MM.1S (cell line): Measurements from ENCODE around the gene ANKRD6.

ENCODE experiments used
- DNase-seq: peaks from one replicate; pipeline ENCODE4 v3.0.0-alpha.2; 2015
- H2AFZ ChIP-seq: fragments of 300-600 bp; sonication (generic); 2 replicates; pipeline ENCODE4 v1.6.0; 2016; ENCODE audit warnings: antibody characterized with exemption, low read length
- H3F3A ChIP-seq: fragments of 300-600 bp; sonication (generic); 2 replicates; pipeline ENCODE4 v1.6.1; 2016; ENCODE audit warnings: mild to moderate bottlenecking, antibody characterized with exemption, low read length, moderate library complexity, mixed read lengths; ENCODE audit not compliant: insufficient read depth
- H3K27ac ChIP-seq: fragments of 300-600 bp; sonication (generic); 2 replicates; pipeline ENCODE4 v1.5.1; 2016; ENCODE audit warnings: mild to moderate bottlenecking, low read length
- H3K27me3 ChIP-seq: fragments of 300-600 bp; sonication (generic); replicated peaks from 2 replicates; pipeline ENCODE4 v1.6.0; 2016; ENCODE audit warnings: low read length; ENCODE audit not compliant: insufficient read depth
- H3K36me3 ChIP-seq: fragments of 300-600 bp; sonication (generic); replicated peaks from 2 replicates; pipeline ENCODE4 v1.6.1; 2016; ENCODE audit warnings: mild to moderate bottlenecking, low read length, mixed read lengths; ENCODE audit not compliant: insufficient read depth
- H3K4me1 ChIP-seq: fragments of 300-600 bp; sonication (generic); 2 replicates; pipeline ENCODE4 v1.6.1; 2016; ENCODE audit warnings: low read length, mixed read lengths
- H3K4me2 ChIP-seq: fragments of 300-600 bp; sonication (generic); 2 replicates; pipeline ENCODE4 v1.6.0; 2016; ENCODE audit warnings: low read depth, low read length
- H3K4me3 ChIP-seq: fragments of 300-600 bp; sonication (generic); 2 replicates; pipeline ENCODE4 v1.5.1; 2016; ENCODE audit warnings: low read length, mixed read lengths
- H3K79me2 ChIP-seq: fragments of 300-600 bp; sonication (generic); 2 replicates; pipeline ENCODE4 v1.6.1; 2016; ENCODE audit warnings: mixed run types, low read length, mixed read lengths
- H3K9ac ChIP-seq: fragments of 300-600 bp; sonication (generic); 2 replicates; pipeline ENCODE4 v1.6.1; 2016; ENCODE audit warnings: low read length, mixed read lengths
- H3K9me2 ChIP-seq: fragments of 300-600 bp; sonication (generic); replicated peaks from 2 replicates; pipeline ENCODE4 v1.6.1; 2016; ENCODE audit warnings: mild to moderate bottlenecking, low read length, mixed read lengths; ENCODE audit not compliant: insufficient read depth
- H3K9me3 ChIP-seq: fragments of 300-600 bp; sonication (generic); replicated peaks from 2 replicates; pipeline ENCODE4 v1.6.1; 2016; ENCODE audit warnings: mild to moderate bottlenecking, low read length, mixed read lengths; ENCODE audit not compliant: insufficient read depth
- H4K20me1 ChIP-seq: fragments of 300-600 bp; sonication (generic); 2 replicates; pipeline ENCODE4 v1.6.1; 2016; ENCODE audit warnings: mild to moderate bottlenecking, low read length, moderate library complexity, mixed read lengths; ENCODE audit not compliant: insufficient read depth
- EZH2 ChIP-seq: fragments of 300-600 bp; sonication (generic); optimal IDR thresholded peaks from 2 replicates; pipeline ENCODE3; 2017; ENCODE audit warnings: low read depth, mild to moderate bottlenecking, antibody characterized with exemption, low read length, mixed read lengths
- EZH2phosphoT487 ChIP-seq: fragments of 300-600 bp; sonication (generic); IDR thresholded peaks from 2 replicates; pipeline ENCODE4 v1.6.1; 2018; ENCODE audit warnings: antibody characterized with exemption, low read length
- TF ChIP-seq, protein P1 (sequence below): fragments of 300-600 bp; sonication (generic); IDR thresholded peaks from 2 replicates; pipeline ENCODE4 v1.5.1; 2016; ENCODE audit warnings: antibody characterized with exemption, low read length, mixed read lengths

Gene ANKRD6

DNA sequence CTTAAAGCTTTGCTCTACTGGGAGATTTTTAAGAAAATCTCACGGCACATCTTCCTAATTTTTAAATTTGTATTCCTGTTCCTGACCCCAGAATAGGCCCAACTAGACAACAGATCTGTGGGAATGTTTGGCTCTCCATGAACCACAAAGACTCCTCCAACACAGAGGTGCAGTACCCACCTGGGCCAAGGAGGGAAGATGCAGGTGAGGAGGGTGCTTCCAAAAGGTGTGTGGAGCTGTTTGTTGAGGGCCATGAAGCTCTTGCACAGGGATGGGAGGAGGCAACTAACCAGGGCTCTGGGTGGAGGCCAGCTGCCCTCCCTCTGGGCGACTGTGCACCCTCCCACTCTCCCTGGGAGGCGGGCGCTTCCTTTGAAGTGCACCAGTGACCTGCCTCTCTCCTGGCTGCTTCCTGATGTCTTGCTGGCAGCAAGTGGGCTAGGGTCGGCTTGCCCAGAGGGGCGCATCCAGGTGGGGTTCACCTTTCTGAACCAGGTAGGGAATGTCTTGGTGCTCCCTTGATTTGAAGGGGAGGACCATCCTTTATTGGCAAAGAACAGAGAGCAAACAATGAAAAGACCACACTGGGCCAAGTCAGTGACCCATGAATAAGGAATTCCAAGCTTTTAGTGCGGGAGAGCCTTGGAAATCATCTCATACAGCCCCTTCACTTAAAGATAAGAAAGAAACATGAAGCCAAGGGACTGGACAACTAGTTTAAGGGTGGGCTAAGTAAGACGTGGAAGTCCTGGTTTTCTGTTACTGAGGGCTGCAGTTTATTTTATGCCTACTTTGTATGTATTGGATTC lies 76.0 kb downstream of the ANKRD6 start:
- Histone ChIP-seq H4K20me1 (0 out of 2 replicates have a peak, but pooled peaks cover 3% of the 10 kb centered on the region), H3K36me3 (no peaks in the 10 kb centered on the region), H3K9ac (no peak overlapping the region), H3F3A (no peaks in the 10 kb centered on the region), H2AFZ (no peak overlapping the region), H3K79me2 (no peaks in the 10 kb centered on the region), H3K9me2 (no peaks in the 10 kb centered on the region), H3K4me1 (no peaks in the 10 kb centered on the region), H3K9me3 (no peaks in the 10 kb centered on the region), H3K4me2 (no peak overlapping the region), H3K27ac (no peak overlapping the region), H3K4me3 (no peak overlapping the region), H3K27me3 (no peaks in the 10 kb centered on the region)
- DNase-seq: no peak
- TF ChIP-seq EZH2phosphoT487 (no peak), EZH2 (no peak)
- TF ChIP-seq, protein P1, sequence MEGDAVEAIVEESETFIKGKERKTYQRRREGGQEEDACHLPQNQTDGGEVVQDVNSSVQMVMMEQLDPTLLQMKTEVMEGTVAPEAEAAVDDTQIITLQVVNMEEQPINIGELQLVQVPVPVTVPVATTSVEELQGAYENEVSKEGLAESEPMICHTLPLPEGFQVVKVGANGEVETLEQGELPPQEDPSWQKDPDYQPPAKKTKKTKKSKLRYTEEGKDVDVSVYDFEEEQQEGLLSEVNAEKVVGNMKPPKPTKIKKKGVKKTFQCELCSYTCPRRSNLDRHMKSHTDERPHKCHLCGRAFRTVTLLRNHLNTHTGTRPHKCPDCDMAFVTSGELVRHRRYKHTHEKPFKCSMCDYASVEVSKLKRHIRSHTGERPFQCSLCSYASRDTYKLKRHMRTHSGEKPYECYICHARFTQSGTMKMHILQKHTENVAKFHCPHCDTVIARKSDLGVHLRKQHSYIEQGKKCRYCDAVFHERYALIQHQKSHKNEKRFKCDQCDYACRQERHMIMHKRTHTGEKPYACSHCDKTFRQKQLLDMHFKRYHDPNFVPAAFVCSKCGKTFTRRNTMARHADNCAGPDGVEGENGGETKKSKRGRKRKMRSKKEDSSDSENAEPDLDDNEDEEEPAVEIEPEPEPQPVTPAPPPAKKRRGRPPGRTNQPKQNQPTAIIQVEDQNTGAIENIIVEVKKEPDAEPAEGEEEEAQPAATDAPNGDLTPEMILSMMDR: no peak

DNA sequence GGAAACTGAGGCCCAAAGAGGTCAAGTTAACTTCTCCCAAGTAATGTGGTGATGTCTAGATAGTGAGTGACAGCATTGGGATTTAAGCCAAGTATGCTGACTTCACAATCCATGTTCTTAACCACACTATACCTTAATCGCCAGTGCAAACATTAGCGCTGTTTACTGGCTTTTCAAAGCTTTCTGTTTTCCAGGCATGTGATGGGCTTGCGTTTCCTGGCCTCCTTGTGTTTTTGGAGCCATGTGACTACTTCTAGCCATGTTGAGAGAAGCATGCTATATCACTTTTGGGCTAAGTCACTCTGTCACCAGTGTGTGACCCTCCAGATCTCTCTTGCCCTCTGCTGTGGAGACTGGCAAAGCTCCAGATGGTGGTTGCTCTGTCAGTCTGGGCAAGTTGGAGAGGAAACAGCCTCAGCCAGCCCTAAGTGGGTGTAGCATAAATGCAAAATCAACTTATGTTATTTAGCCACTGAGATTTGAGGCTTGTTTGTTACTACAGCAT lies 76.9 kb downstream of the ANKRD6 start:
- H3K4me2 ChIP-seq: no peak overlapping the region
- no peak overlapping the region for H3K27ac ChIP-seq
- H3K27me3 ChIP-seq: no peaks in the 10 kb centered on the region
- H3K79me2 ChIP-seq: no peaks in the 10 kb centered on the region
- no peaks in the 10 kb centered on the region for H3K4me1 ChIP-seq
- H3K36me3 ChIP-seq: no peaks in the 10 kb centered on the region
- H3K4me3 ChIP-seq: no peak overlapping the region
- TF ChIP-seq EZH2phosphoT487 (no peak), EZH2 (no peak)
- TF ChIP-seq, protein P1: no peak
- H3K9me3 ChIP-seq: no peaks in the 10 kb centered on the region
- H2AFZ ChIP-seq: no peak overlapping the region
- no peak overlapping the region for H3K9ac ChIP-seq
- H3F3A ChIP-seq: no peaks in the 10 kb centered on the region
- DNase-seq: no peak
- 0 out of 2 replicates have a peak, but pooled peaks cover 3% of the 10 kb centered on the region for H4K20me1 ChIP-seq
- H3K9me2 ChIP-seq: no peaks in the 10 kb centered on the region

DNA sequence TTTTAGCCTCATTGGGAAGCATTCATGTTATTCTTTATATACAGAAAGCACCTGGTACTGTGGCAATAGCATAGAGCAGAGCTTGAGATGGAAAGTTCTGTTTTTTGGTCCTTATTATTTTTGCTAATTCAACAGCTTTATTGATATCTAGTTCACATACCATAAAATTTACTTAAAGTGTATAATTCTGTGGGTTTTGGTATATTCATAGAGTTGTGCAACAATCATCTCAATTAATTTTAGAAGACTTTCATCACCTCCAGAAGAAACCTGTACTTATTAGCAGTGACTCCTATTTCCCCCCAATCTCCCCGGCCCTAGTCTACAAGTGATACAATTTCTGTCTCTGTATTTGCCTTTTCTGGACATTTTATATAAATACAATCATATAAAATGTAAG lies 77.4 kb downstream of the ANKRD6 start:
- Histone ChIP-seq H3K4me1 (no peaks in the 10 kb centered on the region), H3K9ac (no peak overlapping the region)
- TF ChIP-seq EZH2phosphoT487 (no peak), EZH2 (no peak)
- TF ChIP-seq, protein P1: no peak

More for the DNA sequence above, 77.4 kb downstream of the ANKRD6 start:
- H3K27ac ChIP-seq: no peak overlapping the region
- H3F3A ChIP-seq: no peaks in the 10 kb centered on the region
- H3K36me3 ChIP-seq: no peaks in the 10 kb centered on the region
- no peak overlapping the region for H3K4me3 ChIP-seq
- no peaks in the 10 kb centered on the region for H3K27me3 ChIP-seq
- H3K4me2 ChIP-seq: no peak overlapping the region
- H3K79me2 ChIP-seq: no peaks in the 10 kb centered on the region
- no peaks in the 10 kb centered on the region for H3K9me2 ChIP-seq
- H4K20me1 ChIP-seq: 0 out of 2 replicates have a peak, but pooled peaks cover 3% of the 10 kb centered on the region
- no peak overlapping the region for H2AFZ ChIP-seq
- no peak for DNase-seq
- no peaks in the 10 kb centered on the region for H3K9me3 ChIP-seq
